ENCODE data around the gene PRTN3. TPM values are rescaled to one million over a fixed set of nuclear protein-coding genes. Genes with fewer than 3 reads are reported as not detected.
A peak's percentile ranks its signal among the peaks of the same experiment; 100 is the strongest.
"Not testable (repeated sequence)": the region's sequence is repeated elsewhere in the genome, so short reads cannot be mapped to it uniquely, and the experiment has no call there.

The PRTN3 gene
- total and polyA plus RNA-seq, 2 of the 4 experiments (the other 2 are of a cell fraction), result not detected

DNA sequence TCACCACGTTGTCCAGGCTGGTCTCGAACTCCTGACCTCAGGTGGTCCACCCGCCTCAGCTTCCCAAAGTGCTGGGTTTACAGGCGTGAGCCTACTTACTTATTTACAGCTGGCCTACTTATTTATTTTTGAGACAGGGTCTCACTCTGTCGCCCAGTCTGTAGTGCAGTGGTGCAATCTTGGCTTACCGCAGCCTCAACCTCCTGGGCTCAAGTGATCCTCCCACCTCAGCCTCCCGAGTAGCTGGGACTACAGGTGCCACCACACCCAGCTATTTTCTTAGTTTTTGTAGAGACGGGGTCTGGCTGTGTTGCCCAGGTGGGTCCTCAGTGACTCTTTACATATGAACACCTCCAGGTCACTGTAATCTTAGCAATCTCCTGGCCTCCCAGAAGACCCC is 8.4 kb downstream of the PRTN3 start:
- H3K36me3 ChIP-seq (ENCODE audit: control insufficient read depth, insufficient read depth, low read length); intact Hi-C loops (cut with micrococcal nuclease); CTCF ChIA-PET; H3K4me1 ChIP-seq (ENCODE audit: control insufficient read depth, insufficient read depth, low read length); dilution Hi-C loops (cut with HindIII; ENCODE audit: low sequenced_read_pairs, unreplicated experiment); in situ Hi-C loops (cut with MboI; ENCODE audit: low sequenced_read_pairs); H3K9me3 ChIP-seq (ENCODE audit: control insufficient read depth, insufficient read depth, low read length); H2BK120ac ChIP-seq (ENCODE audit: low read depth, low read length); H4K20me1 ChIP-seq (ENCODE audit: insufficient read depth, low read length); ATAC-seq (ENCODE audit: low read depth); H2BK5ac ChIP-seq (ENCODE audit: low read depth, low read length, poor library complexity, severe bottlenecking); H4K5ac ChIP-seq (ENCODE audit: low read depth, low read length); H3K4ac ChIP-seq (ENCODE audit: low read depth, low read length); H3K9me1 ChIP-seq (ENCODE audit: insufficient read depth, low read length); H4K91ac ChIP-seq (ENCODE audit: insufficient read depth, low read depth, low read length); BruUV-seq (replicated peaks); H4K8ac ChIP-seq (ENCODE audit: low read depth in 2 of 2, low read length in 2 of 2); H3K4me2 ChIP-seq (ENCODE audit: low read depth, low read length); H3K18ac ChIP-seq (ENCODE audit: low read depth, low read length); H3K23ac ChIP-seq (ENCODE audit: low read depth, low read length); H3K79me1 ChIP-seq (ENCODE audit: low read depth in 1 of 2, low read length in 2 of 2); H2BK15ac ChIP-seq (ENCODE audit: low read depth, low read length); H3K14ac ChIP-seq (replicated peaks; ENCODE audit: low read depth, low read length); H3K9ac ChIP-seq (ENCODE audit: low read depth, low read length); H3K4me3 ChIP-seq (ENCODE audit: insufficient read depth, low read depth, low read length); H2AK5ac ChIP-seq (ENCODE audit: low read depth, low read length); H3K27ac ChIP-seq (ENCODE audit: insufficient read depth, low read length); H2BK20ac ChIP-seq (ENCODE audit: low read depth, low read length); H3K56ac ChIP-seq (ENCODE audit: extremely low read depth, insufficient read depth, low read length); H2AFZ ChIP-seq (replicated peaks; ENCODE audit: low read length, poor library complexity); DNase-seq: not testable (repeated sequence)
- Histone ChIP-seq H3K27me3 (ENCODE audit: control insufficient read depth, insufficient read depth, low read length) (peaks cover 11% of the 10 kb centered on the region), H2AK9ac (replicated peaks; ENCODE audit: low read depth, low read length, poor library complexity) (peak overlapping the region; percentile 52)
- WGBS, 2 experiments (ENCODE audit: extremely low coverage in 2 of 2, insufficient read length in 1 of 2), result 83% methylated on average over 2 of the region's 8 CpGs; no CpG with 5 or more reads in 1 of the 2 experiments
- POLR2A ChIA-PET (ENCODE audit: unreplicated experiment), result interaction anchor here (0.6 kb wide), 1 partner anchor 30 kb away, joined by 4 read pairs; no protein-coding TSS in a partner anchor
